ENCODE data around the gene CELF4. TPM values are rescaled to one million over a fixed set of nuclear protein-coding genes. Genes with fewer than 3 reads are reported as not detected.

CELF4 gene
- total and polyA plus RNA-seq, 10 donors, result 0.46 to 3.5 (median 0.78) TPM

DNA sequence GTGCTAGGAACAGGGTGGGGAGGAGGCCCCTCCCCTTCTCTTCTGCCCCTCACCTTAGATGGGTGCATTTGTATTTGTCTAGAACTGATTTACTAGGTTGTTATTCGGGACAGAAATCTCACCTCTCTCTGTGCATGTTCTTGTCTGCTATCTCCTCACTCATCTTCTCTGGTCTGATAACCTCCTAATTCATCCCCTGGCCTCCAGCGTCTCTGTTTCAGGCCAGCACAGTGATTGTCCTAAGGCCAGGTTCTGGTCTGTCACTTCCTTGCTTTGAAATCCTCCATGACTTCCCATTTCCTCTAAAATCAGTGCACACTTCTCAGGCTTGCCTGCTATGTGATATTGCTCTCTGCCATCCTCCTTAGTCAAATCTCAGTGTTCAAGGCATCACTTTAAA lies 58.4 kb downstream of the CELF4 start:
- Histone ChIP-seq H3K9me3 (peaks cover 0 to 19% (median 12%) of the 10 kb centered on the region in 8 donors), H3K4me1 (peaks cover 0 to 13% (median 0%) of the 10 kb centered on the region in 6 donors), H3K4me3 (no peak overlapping the region), H3K27ac (no peak overlapping the region), H3K36me3 (no peaks in the 10 kb centered on the region), H3K27me3 (replicated peaks in 1 of 7) (no peaks in the 10 kb centered on the region)
- TF ChIP-seq POLR2AphosphoS5 (IDR thresholded peaks at IDR 0.05) (no peak), POLR2A (IDR thresholded peaks at IDR 0.05) (no peak)
- TF ChIP-seq, protein P1, sequence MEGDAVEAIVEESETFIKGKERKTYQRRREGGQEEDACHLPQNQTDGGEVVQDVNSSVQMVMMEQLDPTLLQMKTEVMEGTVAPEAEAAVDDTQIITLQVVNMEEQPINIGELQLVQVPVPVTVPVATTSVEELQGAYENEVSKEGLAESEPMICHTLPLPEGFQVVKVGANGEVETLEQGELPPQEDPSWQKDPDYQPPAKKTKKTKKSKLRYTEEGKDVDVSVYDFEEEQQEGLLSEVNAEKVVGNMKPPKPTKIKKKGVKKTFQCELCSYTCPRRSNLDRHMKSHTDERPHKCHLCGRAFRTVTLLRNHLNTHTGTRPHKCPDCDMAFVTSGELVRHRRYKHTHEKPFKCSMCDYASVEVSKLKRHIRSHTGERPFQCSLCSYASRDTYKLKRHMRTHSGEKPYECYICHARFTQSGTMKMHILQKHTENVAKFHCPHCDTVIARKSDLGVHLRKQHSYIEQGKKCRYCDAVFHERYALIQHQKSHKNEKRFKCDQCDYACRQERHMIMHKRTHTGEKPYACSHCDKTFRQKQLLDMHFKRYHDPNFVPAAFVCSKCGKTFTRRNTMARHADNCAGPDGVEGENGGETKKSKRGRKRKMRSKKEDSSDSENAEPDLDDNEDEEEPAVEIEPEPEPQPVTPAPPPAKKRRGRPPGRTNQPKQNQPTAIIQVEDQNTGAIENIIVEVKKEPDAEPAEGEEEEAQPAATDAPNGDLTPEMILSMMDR (IDR thresholded peaks at IDR 0.05 in 8 of 11, conservative IDR thresholded peaks at IDR 0.05 in 3 of 11), result no peak
- intact Hi-C loops (cut with DNase I; ENCODE audit: low total_unique reads), result no loop called here
- no peak for DNase-seq
- WGBS, 5 donors, result 35 to 53% (median 46%) methylated on average over 2 of the region's 2 CpGs

GRCh38 chr18:37506001-37506400 lies 59.6 kb downstream of the CELF4 start:
- Histone ChIP-seq H3K36me3 (no peaks in the 10 kb centered on the region), H3K9me3 (peaks cover 0 to 19% (median 12%) of the 10 kb centered on the region in 8 donors), H3K27ac (no peak overlapping the region), H3K27me3 (replicated peaks in 1 of 7) (no peaks in the 10 kb centered on the region), H3K4me1 (peaks cover 0 to 13% (median 0%) of the 10 kb centered on the region in 6 donors), H3K4me3 (no peak overlapping the region)
- TF ChIP-seq POLR2AphosphoS5 (IDR thresholded peaks at IDR 0.05) (no peak), POLR2A (IDR thresholded peaks at IDR 0.05) (no peak)
- TF ChIP-seq, protein P1 (IDR thresholded peaks at IDR 0.05 in 8 of 11, conservative IDR thresholded peaks at IDR 0.05 in 3 of 11), result no peak
- DNase-seq, result no peak
- WGBS, 5 donors, result 78 to 89% (median 82%) methylated on average over 9 of the region's 9 CpGs
- intact Hi-C loops (cut with DNase I; ENCODE audit: low total_unique reads), result no loop called here

DNA sequence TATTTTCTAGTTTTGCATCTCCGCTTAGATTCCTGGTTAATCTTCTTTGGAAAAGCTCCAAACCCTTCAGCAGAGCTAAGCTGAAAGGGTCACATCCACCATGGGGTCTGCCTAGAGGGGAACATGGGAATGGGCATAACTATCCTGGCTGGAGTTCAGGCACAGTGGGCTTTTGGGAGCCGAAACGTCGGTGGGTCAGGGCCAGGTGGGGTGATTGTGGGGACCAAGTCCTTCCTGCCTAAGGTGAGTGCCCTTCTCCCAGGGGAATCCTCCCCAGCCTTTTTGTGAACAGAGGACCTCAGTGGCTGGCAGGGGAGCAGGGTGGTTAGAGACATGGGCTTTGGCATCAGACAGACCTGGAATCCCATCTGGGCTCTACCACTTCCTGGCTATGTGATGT lies 60.3 kb downstream of the CELF4 start:
- H3K4me3 ChIP-seq, result no peak overlapping the region
- TF ChIP-seq POLR2A (IDR thresholded peaks at IDR 0.05) (no peak), POLR2AphosphoS5 (IDR thresholded peaks at IDR 0.05) (no peak)
- TF ChIP-seq, protein P1 (IDR thresholded peaks at IDR 0.05 in 8 of 11, conservative IDR thresholded peaks at IDR 0.05 in 3 of 11), result no peak

DNA sequence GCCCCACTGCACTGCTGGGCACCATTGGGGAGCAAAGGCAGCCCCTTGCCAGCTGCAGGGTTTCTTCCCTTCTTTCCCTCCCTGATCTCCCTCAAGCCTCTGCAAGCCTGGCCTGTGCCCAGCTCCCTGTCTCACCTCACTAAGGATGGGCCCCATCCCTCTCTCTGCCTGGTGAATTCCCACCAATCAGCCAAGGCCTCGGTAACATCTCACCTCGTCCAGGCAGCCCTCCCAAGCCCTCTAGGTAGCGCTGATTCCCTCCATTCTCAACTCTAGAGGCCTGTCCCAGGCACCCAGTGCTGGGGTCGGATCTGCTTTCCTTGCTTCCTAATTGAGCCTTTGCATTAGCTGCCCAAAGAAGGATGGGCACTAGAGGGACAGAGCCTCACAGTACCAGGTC lies 63.0 kb downstream of the CELF4 start:
- 66 to 86% (median 72%) methylated on average over 4 of the region's 4 CpGs for WGBS, 5 donors
- peaks cover 0 to 13% (median 0%) of the 10 kb centered on the region in 6 donors for H3K4me1 ChIP-seq
- TF ChIP-seq, protein P1 (IDR thresholded peaks at IDR 0.05 in 8 of 11, conservative IDR thresholded peaks at IDR 0.05 in 3 of 11), result no peak
- TF ChIP-seq POLR2A (IDR thresholded peaks at IDR 0.05) (no peak), POLR2AphosphoS5 (IDR thresholded peaks at IDR 0.05) (no peak)
- no peak overlapping the region for H3K4me3 ChIP-seq
- no peaks in the 10 kb centered on the region for H3K27me3 ChIP-seq (replicated peaks in 1 of 7)
- intact Hi-C loops (cut with DNase I; ENCODE audit: low total_unique reads), result no loop called here
- no peak overlapping the region for H3K27ac ChIP-seq
- no peak for DNase-seq
- no peaks in the 10 kb centered on the region for H3K9me3 ChIP-seq
- no peaks in the 10 kb centered on the region for H3K36me3 ChIP-seq

More for the DNA sequence above, 60.3 kb downstream of the CELF4 start:
- WGBS, 5 donors, result 83 to 98% (median 87%) methylated on average over 4 of the region's 4 CpGs
- no peaks in the 10 kb centered on the region for H3K36me3 ChIP-seq
- peaks cover 0 to 16% (median 11%) of the 10 kb centered on the region in 8 donors for H3K9me3 ChIP-seq
- no peaks in the 10 kb centered on the region for H3K27me3 ChIP-seq (replicated peaks in 1 of 7)
- H3K4me1 ChIP-seq, result peaks cover 0 to 13% (median 0%) of the 10 kb centered on the region in 6 donors
- no peak overlapping the region for H3K27ac ChIP-seq
- intact Hi-C loops (cut with DNase I; ENCODE audit: low total_unique reads), result no loop called here
- no peak for DNase-seq

Data from spleen (tissue), 11 donors.